HuH-7.5 (cell line): ENCODE results near the gene HOXA10.

ENCODE experiments used
- DNase-seq: peaks from one replicate; pipeline ENCODE4 v3.0.0; 2011; ENCODE audit warnings: low spot score

HOXA10 gene

DNA sequence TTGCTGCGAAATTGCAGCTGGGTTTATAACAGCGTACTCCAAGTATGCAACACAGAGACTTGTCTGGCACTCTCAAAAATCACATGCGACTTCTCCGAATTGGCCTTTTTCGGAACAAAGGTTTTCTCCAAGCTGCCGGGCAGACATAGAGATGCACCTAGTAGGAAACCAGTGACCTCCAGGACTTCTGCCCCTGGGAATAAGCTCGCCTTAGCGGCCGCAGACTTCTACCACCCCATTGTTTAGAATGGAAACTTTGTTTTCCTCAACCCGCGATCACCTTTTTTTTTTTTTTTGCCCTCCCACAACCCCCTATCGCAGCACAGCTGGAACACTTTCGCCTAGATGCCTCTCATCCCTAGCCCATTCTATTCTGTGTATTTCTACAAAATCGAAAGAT lies 4.9 kb upstream of the HOXA10 start:
- no peak for DNase-seq

DNA sequence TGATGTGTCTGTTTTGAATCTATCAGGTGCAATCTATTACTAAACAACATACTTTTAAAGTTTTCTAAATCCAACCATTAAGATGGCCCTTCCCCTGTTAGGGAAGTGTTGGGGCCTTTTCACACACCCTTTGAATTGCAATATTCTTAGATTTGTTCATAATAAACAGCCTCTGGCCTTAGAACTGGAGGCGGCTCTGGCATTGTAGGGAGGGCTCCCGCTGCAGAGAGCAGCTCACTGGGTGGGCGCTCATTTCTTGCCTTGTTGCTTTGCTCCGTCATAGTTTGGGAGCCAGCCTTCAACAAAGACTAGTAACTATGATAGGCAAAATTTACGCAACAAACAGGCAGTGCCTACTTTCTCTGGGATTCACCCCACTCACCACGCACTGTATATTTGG lies 4.2 kb upstream of the HOXA10 start:
- DNase-seq = no peak

DNA sequence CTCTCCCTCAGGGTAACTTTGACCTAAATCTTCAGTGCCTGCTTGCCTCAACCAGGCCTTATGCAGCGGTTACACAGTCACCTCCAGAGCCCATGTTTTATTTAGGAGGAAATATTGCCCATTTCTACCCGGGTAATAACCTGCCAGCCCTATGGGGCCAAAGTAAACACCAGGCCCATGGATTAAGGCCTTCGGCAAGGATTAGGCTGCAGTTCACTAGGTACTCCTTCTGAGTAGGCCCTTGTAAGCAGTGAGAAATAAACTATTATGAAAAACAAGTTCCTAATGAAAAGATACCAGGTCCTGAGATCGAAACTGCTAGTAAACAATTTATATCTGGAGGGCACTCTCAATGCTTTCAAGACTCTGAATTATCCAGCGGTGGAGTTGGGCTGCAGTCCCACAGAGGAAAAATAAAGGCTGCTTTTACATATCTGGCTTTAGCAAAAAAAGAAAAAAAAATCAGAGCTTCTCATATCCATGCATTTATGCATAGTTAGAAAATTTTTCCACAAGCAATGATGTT lies 3.7 kb upstream of the HOXA10 start:
- DNase-seq = no peak

DNA sequence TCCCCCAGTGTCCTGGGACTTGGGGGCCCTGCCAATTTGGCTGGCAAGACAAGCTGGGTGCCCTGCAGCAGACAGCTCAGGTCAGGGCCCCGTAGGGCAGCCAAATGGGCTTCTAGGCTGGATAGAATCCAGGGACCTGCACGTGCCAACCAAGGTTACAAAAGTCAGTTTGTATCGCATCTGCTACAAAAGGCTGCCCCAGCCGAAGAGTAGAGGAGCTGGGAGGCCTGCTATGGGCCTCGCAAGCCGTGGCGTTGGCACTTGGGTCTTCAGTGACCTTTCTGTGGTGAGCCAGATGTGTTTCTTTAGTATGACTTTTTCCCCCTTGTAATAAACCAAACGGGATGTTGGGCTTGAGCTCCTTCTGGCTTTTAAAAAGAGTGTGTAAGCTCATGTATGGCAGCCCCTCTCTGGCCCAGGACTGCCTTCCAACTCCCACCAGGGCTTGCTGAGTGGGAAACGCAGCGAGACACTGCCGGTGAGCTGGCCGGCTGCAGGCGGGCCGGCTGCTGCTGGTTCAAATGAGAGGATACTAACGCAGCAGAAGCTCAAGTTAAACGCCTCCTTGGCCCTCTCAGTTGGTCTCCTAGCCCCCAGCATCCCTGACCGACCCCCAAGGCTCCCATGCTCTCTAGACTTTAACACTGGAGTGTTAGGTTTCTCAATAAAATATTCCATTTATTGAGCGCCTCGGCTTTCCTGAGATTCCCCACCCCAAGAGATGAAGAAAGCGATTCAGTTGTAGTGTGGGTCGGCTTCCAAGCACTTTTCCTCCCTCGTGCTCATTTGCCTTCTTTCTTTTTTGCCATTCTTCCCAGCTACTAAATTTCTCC lies 3.1 kb upstream of the HOXA10 start:
- DNase-seq = no peak

DNA sequence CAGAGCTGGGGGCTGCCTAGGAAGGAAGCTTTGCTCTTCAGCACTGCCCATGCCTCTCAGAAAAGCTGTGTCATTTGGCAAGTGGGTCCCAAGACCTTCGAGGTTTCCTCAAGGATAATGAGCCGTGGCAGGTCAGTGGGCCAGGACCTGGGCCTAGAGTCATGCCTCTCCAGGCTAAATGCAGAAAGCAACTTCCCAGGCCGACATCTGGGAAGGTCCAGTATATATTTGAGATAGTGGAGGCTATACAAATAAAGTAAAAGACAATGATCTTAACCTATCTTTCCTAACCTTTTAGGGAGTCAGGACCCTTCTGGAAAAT lies 2.4 kb upstream of the HOXA10 start:
- DNase-seq = no peak

DNA sequence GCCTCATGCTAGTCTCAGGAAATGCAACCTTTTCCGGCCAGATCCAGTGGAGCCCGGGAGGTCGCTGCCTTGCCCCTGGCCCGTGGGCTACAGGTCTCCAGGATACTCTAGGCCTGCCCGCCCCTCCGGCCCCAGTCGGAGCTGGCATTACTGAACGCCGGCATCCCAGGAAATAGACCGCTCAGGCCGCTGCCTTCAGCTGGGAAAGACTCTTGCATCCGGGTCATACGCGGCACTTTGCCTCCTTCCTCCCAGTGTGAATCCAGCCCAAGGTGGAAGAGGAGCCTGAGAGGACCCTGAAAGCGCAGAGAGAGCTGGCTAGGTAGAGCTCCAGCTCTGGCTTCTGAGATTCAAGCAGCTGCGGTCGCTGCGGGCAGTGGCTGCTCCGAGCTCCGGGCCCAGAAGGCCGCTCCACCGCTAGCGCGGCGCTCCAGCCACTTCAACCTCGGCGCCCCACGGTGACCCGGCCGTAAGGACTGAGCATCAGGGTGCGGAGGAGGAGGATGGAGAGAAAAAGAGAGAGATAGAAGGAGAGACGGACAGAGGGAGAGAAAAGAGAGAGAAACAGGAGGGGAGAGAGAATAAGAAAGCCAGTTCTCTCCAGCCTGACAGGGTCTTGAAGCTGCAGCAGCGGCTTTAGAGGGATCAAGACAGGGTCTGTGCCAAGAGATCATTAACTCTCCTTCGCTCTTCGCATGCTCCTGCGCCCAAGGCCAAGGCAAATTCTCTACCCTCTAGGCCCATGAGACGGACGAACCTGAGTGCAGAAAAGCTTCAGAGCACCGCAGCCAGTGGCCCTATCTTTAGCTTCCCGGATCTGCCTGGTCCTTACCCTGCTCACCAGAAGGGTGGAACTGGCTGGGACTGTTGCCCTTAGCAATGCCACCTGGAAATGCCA lies 1.8 kb upstream of the HOXA10 start:
- no peak for DNase-seq

DNA sequence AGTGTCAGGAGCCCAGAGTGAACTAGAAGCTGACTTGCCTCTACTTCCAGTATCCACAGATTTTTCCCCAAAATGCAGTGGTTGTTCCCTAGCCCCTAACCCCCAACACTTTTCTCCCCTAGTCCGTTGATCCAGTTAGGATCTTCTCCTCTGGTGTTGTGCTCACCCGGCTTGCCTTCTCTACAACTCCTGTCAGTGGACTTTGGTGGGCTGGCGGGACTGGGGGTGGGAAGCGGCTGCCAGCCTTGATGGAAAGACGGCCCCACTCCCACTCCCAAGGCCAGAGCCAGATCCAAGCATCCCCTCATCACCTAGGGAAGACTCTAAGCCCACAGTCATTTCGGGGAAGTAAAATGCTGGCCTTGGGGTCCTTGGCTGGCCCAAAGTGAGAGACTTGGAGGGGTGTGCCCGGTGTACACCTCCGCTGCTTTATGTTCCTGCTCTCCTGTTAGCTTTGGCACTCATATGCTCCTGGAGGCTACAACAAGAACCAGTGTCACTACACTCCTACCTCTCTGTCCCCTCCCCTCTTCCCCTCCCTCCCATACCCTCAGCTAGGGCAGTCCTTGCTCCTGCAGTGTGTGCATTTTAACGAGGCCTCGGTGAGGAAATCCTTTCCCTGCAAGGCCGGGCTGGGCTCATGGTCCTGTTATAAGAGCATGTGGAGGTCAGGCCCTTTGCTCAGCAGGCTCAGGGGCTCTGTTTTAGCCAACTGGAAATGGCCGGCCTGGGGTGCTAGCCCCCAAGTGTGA lies 930 bp upstream of the HOXA10 start:
- DNase-seq = no peak

DNA sequence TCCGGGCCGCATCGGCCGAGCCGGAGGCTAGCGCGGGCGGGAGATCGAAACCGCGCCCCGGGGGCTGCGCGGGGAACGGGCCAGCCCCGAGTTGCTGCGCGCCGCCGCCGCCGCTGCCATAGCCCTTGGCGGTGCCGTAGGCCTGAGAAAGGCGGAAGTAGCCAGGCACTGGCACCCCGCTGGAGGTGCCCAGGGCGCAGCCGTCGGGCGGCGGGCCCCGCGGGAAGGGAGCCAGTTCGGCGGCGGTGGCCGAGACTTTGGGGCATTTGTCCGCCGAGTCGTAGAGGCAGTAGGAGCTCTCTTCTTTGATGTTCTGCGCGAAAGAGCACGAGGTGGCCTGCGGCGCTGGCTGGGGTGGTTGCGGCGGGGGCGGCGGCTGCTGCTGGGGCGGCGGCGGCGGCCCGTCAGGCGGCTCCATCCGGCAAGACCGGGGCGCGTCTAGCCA lies 587 bp downstream of the HOXA10 start:
- DNase-seq = peak; percentile 64

DNA sequence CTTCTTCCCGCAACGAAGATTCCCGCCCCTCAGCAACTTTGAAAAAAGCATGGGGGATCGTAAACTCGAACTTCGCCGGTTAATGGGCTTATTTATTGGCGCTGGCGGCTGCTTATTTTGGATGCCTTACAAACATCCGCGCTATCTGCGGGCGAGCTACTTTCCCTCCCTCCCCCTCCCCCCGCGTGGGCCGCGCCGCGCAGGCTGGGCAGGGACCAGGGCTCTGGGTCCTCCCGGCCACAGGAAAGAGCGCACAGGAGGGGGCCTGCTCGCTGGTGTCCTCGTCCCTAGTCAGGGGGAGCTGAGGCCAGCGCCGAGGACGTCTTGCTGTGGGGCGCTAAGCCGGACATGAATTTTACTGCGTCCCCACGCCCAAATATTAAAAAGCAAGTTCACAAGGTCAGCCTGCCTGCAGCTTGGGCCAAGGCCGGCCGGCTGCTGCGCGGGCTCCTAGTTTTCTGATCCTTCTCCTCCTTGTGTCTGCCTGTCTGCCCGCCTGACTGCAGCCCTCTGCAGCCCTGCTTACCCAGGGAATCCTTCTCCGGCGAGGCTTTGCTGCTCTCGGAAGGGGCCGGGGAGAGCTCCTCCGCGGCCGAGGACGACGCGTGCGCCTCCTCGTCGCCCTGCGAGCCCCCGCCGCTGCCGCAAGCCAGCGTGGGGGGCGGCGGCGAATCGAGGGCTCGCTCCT lies 1.2 kb downstream of the HOXA10 start:
- peak; percentile 80 for DNase-seq

DNA sequence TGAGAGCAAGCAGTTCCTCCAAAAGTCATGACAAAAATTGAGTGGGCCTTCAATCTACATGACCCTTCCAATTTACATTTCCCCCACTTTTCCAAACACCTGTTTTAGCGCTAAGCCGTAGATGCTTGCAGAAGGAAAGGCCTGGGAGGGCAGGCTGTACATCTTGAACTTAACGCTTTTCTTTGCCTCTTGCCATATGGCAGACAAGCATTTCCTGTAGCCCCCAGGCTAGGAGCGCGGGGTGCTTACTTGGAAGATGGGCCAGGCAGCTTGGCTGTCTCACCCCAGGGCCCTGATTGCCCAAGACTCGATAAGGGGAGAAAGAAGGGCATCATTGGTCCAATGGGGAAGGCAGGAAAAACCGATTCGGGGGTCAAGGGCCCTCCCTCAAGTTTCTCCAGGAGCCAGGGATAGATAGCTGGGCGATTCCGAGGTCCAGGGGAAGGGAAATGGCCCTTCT lies 1.8 kb downstream of the HOXA10 start:
- DNase-seq = no peak

DNA sequence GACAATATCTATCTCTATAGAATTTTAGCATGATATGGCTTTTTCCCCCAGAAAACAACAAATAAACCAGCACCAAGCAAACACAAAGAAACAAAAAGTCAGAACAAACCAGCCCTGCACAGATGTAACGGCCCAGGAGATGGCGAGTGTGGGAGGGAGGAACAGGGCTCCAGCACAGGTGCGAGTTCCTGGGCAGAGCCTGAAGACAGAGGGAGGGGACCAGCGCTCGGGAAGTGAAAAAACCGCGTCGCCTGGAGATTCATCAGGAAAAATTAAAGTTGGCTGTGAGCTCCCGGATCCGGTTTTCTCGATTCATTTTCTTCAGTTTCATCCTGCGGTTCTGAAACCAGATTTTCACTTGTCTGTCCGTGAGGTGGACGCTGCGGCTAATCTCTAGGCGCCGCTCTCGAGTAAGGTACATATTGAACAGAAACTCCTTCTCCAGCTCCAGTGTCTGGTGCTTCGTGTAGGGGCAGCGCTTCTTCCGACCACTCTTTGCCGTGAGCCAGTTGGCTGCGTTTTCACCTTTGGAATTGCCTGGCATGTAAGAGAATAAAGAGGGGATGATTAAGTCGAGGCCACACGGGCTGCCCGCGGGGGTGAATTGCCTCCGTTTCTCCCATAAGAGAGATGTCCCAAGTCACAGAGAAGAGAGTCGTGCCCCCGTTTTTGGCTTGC lies 2.3 kb downstream of the HOXA10 start:
- no peak for DNase-seq

DNA sequence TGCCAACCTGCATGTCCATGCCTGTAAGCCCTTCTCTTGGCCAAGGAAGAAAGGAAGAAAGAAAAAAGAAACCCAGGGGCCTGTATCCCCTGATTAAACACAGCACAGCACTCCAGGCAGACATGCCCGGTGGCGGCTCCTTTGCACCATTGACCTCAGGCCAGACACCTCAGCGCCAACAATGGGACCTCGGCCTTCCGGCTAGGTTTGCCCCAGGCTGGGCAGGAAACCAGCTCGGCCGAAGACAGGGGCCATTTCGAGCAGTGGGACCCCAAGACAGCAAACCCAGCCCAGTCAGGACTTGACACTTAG lies 2.8 kb downstream of the HOXA10 start:
- no peak for DNase-seq

DNA sequence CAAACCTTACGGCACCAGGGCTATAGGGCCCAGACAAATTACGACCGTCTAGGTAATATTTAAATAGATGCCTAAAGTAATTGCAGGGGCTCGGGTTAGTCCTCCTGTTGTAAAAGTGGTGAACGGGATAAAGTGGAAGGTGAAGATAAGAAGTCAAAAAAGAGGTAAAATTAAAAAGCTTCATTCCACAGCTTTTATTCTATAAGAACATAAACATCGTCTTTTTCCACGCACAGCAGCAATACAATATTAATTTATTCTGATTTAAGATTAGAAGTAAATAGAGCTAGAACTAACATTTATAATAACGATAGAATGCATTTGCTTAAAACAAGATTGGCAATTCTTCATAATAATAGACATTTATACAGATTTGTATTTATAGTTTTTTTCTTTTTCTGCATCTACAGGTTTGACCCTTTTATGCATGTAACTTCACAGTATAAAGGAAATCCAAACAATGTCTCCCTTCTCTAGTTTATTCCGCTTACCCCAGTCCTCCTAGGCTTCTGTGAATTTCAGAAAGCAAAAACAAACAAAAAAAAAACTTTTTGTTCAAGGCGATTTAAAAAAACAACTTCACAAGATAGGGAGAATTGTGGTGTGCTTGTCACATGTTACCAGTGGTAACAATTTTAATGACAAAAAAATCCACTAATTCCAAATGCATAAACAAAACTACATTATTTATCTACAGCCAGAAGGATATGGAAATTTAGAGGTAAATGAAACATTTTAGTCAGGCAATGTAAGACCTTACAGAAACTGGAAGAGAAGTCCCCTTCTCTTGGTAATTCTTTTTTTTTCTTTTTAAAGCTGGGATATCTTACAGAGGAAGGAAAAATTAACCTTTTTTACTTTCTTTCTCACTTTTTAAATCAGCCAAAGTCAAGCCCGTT lies 3.4 kb downstream of the HOXA10 start:
- DNase-seq = no peak

DNA sequence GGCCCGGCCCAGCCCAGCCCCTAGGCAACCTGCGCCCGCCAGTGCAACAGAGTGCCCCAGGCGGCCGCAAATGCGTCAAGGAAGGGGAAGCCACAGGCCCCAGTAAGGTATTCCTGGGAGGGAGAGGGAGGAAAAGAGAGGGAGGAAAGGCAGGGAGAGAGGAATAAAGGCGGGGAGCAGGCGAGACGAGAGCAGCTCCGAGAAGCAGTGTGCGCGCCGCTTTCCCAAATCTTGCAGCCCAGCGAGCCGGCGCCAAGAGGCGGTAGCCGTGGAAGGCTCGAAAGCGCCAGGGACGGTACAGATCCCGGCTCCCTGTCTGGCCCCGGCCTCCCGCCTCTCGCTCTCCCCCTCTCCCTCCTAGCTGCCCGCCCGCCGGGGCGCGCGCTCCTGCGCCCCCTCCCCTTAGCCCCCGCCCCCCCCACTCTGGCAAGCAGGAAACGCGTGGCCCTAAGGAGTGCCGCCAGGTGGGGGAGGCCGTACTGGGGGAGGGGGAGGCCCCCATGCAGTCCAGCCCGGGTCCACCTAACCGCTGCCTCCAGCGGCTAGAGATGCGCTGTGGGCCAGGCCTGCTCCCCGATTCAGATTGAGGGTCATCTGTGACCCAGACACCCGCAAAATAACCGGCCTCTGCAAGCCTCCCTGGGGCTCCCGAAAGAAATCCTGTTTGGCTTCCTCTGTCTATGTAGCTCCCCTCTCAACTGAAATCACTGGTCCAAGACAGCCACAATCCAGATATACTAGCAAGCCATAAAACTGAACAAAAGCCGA lies 4.3 kb downstream of the HOXA10 start:
- no peak for DNase-seq

DNA sequence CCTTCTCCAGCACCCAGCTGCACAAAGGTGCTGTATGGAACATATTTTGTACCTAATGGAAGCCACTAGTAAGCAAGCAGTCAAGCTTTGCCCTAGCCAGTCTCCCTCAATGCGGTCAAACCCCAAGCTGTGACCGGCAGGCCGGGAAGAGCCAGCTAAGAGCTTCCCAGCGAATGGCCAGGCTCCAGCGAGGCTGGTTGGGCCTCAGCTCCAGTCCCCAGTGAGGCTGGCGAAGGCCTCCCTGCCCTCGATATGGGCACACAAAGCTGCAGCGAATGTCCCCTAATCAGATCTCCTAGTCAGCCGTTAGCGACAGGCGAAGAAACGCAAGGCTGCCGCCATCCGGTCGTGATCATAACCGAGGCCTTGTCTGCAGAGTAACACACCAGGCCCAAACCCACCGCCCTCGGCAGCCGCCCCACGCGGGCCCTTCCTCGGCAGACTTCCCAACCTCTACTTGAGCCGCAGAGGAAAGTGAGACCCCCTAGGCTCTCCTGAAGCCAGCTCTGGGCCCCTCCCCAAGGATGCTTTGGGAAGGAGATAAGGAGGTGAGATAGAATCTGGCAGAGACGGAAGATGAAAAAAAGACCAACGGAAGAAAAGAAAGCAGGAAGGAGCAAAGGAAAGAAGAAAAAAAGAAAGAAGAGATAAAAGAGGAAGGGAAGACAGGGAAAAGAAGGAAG lies 5.7 kb downstream of the HOXA10 start:
- DNase-seq = no peak

DNA sequence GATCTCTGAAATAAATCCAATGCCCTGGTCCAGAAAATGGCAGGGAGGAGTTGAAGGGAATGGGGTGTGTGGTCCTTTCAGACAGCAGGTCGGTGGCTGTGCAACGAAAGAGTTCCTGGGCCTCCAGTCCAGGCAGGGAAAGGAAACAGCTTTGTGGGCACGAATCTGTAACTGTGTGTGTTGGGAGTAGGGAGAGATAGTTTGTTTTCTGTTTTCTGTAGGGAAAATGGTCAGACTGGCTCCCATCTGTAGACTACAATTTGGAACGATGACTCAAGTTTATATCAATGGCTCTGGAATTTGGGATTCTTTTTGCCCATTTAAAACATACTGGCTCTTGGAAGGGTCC lies 6.2 kb downstream of the HOXA10 start:
- no peak for DNase-seq

DNA sequence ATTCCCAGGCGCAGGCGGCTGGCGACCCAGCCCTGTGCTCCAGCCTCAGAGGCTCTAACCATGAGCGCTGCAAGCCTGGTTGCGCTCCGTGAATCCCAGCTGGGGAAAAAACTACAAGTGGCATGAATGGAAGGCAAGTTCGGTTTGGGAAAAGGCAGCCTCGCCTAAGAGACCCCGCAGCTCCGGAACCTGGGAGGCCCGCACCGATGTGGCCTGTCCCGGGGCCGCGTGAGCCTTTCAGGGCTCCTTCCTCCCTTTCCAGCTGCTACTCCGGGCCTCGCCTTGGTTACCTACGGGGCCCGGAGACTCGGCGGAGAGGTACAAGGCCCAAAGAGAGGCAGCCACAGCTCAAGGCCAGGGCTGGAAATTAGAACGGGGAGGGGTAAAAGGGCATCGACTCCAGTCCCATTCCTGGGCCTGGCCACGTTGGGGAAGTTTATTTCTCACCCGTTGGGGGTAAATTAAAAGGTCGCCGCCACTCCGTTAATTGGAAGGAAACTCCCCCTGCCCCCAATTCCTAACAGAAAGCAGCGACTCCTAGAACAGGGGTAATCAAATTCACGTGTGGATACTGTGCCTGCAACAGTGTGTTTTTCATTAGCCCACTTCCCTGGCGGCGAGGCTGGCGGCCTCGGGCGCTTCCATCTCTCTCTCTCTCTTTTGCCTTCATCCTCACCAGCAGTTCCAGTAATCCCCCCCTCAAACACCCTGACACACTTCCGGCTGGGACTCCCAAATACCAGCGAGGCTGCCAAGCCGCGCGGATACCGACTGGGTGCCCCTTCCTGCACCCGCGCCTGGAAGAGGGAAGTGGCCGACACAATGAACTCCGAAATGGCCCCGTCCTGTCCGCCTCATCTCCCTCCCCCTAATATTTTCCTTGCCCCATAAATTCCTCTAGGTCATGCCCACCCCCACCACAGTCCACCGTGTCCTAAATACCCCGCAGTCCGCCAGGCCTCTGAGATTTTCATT lies 7.3 kb downstream of the HOXA10 start:
- no peak for DNase-seq
